Chondrocyte (in vitro differentiated cells): ENCODE data around the gene RAB18. TPM values are rescaled to one million over a fixed set of nuclear protein-coding genes. Genes with fewer than 3 reads are reported as not detected.
A peak's percentile ranks its signal among the peaks of the same experiment; 100 is the strongest.

ENCODE experiments used
- DNase-seq: peaks from one replicate; pipeline ENCODE4 v3.0.0; 2021; ENCODE audit warnings: mixed read lengths, low spot score
- H3K27ac Mint-ChIP-seq: one replicate; pipeline ENCODE4 v1.8.0; 2021; ENCODE audit warnings: mild to moderate bottlenecking, moderate library complexity, mixed read lengths; ENCODE audit not compliant: unreplicated experiment
- H3K27me3 Mint-ChIP-seq: 2 replicates; pipeline ENCODE4 v1.8.0; 2021; ENCODE audit warnings: low read depth, mixed read lengths
- H3K36me3 Mint-ChIP-seq: 2 replicates; pipeline ENCODE4 v1.8.0; 2021; ENCODE audit warnings: low read depth, mixed read lengths
- H3K4me1 Mint-ChIP-seq: 2 replicates; pipeline ENCODE4 v1.8.0; 2021; ENCODE audit warnings: low read depth, mild to moderate bottlenecking, mixed read lengths
- H3K4me3 Mint-ChIP-seq: one replicate; pipeline ENCODE4 v1.8.0; 2021; ENCODE audit warnings: mild to moderate bottlenecking, moderate library complexity, mixed read lengths; ENCODE audit not compliant: unreplicated experiment
- H3K9me3 Mint-ChIP-seq: 2 replicates; pipeline ENCODE4 v1.8.0; 2021; ENCODE audit warnings: low read depth, mixed read lengths
- total RNA-seq: library from RNA; stranded (reverse); gene quantifications from 3 replicates; pipeline ENCODE4 v1.2.1, GENCODE V29; 2021
- TF ChIP-seq, protein P1 (sequence below): fragments of 200-600 bp; sonication (generic); IDR thresholded peaks from 2 replicates; pipeline ENCODE4 v1.5.0; 2021; ENCODE audit warnings: antibody characterized with exemption, mild to moderate bottlenecking, moderate library complexity

Gene RAB18
- total RNA-seq, 1 donor from 2014 or later: 176 TPM

DNA sequence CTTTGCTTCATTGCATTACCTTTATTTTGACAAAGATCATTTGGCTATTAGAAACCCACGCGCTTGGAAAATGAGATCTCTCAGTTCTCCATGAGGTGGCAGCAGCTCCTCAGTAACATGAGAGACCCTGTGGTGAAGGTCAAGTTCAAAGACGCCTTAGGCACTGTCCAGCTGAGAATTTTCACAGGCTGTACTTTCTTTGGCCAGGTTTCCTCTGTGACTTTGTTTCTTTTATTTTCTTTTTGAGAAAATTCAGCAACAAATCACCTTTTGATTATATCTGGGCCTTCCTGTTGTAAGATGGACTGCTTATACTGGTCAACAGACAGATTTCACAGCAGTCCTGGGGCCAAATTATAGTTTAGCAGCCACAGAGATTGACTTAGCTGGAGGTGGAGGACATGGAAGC lies 54.5 kb downstream of the RAB18 start:
- Mint-ChIP-seq H3K4me1 (peaks cover 8% of the 10 kb centered on the region), H3K36me3 (no peaks in the 10 kb centered on the region)

DNA sequence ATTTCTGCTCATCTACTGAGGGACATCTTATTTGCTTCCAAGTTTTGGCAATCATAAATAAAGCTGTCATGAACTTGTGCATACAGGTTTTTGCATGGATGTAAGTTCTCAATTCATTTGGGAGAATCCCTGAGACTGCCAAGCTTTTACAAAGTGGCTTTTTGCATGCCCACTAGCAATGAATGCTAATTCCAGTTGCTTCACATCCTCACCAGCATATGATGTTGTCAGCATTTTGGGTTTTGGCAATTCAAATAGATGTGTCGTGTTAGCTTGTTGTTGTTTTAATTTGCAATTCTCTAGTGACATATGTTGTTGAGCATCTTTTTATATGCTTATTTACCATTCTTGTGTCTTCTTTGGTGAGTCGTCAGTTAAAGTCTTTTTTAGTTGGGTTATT lies 57.2 kb downstream of the RAB18 start:
- Mint-ChIP-seq H3K9me3 (peaks cover 6% of the 10 kb centered on the region), H3K27ac (no peak overlapping the region), H3K4me1 (peaks cover 8% of the 10 kb centered on the region), H3K27me3 (no peaks in the 10 kb centered on the region), H3K4me3 (no peak overlapping the region), H3K36me3 (peaks cover 1% of the 10 kb centered on the region)
- no peak for DNase-seq
- TF ChIP-seq, protein P1, sequence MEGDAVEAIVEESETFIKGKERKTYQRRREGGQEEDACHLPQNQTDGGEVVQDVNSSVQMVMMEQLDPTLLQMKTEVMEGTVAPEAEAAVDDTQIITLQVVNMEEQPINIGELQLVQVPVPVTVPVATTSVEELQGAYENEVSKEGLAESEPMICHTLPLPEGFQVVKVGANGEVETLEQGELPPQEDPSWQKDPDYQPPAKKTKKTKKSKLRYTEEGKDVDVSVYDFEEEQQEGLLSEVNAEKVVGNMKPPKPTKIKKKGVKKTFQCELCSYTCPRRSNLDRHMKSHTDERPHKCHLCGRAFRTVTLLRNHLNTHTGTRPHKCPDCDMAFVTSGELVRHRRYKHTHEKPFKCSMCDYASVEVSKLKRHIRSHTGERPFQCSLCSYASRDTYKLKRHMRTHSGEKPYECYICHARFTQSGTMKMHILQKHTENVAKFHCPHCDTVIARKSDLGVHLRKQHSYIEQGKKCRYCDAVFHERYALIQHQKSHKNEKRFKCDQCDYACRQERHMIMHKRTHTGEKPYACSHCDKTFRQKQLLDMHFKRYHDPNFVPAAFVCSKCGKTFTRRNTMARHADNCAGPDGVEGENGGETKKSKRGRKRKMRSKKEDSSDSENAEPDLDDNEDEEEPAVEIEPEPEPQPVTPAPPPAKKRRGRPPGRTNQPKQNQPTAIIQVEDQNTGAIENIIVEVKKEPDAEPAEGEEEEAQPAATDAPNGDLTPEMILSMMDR: no peak

More for the DNA sequence above, 54.5 kb downstream of the RAB18 start:
- TF ChIP-seq, protein P1: peak; percentile 99
- no peak overlapping the region for H3K27ac Mint-ChIP-seq
- H3K27me3 Mint-ChIP-seq: no peaks in the 10 kb centered on the region
- no peaks in the 10 kb centered on the region for H3K9me3 Mint-ChIP-seq
- no peak for DNase-seq
- no peak overlapping the region for H3K4me3 Mint-ChIP-seq

DNA sequence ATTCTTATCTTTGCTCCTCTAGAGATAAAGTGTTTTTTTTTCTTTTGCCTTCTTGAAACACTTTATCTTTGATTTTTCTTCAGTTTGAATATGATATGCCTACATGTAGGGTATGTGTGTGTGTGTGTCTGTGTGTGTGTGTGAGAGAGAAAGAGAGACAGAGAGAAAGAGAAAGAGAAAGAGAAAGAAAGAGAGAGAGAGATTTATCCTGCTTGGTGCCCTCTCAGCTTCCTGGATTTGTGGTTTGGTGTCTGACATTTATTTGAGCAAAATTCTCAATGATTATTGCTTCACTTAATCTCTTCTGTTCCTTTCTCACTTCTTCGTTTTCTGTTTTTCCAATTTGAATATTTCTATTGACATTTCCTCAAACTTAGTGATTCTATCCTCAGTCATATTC lies 60.3 kb downstream of the RAB18 start:
- TF ChIP-seq, protein P1: no peak
- DNase-seq: no peak
- H3K27ac Mint-ChIP-seq: no peak overlapping the region
- H3K4me1 Mint-ChIP-seq: no peaks in the 10 kb centered on the region
- H3K9me3 Mint-ChIP-seq: peaks cover 9% of the 10 kb centered on the region
- no peaks in the 10 kb centered on the region for H3K27me3 Mint-ChIP-seq
- no peak overlapping the region for H3K4me3 Mint-ChIP-seq
- H3K36me3 Mint-ChIP-seq: peaks cover 4% of the 10 kb centered on the region

DNA sequence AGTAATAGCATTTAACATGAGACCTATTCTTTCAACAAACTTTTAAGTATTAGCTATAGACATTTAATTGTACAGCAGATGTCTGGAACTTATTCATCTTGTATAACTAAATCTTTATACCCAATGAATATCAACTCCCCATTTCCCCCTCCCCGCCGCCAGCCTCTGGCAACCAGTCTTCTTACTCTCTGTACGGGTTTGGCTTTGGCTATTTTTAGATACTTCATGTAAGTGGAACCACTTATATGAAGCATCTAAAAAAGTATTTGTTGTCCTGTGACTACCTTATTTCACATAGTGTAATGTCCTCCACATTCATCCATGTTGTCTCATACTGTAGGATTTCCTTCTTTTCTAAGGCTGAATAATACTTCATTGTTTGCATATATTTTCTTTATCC lies 60.8 kb downstream of the RAB18 start:
- Mint-ChIP-seq H3K4me3 (no peak overlapping the region), H3K27ac (no peak overlapping the region), H3K4me1 (no peaks in the 10 kb centered on the region)

DNA sequence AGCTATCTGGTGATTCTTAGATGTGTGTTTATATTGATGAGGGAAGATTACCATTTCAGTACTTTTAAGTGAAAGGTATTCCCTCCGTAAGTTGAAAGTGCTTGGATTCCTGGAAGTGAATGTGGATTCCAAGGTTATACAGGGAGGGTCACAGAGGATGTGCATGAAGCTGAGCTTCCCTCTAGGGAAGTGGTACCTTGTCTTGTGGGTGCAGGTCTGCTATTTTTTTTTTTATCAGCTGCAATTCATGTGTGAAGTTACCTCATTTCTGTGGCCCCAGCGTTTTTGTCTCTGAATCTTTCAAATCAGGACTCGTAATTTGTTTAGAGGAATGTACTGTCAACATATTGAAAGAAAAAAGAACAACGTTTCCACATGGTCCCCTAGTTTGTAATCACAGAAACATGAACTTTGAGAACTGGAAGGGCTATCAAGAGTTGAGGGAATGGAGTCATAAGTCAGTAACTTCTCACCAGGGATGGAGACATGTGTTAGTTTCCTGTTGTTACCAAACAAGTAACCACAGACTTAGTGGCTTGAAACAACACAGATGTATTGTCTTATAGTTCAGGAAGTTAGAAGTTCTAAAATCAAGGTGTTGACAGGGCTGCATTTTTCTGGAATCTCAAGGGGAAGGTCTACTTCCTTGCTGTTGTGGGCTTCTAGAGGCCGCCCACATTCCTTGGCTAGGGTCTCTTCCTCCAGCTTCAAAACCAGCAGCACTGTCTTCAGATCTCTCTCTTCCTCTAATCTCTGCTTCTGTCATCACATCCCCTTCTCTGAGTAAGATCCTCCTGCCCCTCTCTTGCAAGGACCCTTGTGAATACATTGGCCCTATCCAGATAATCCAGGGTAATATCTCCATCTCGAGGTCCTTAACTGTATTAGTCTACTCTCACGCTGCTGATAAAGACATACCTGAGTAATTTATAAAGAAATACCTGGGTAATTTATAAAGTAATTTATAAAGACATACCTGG lies 64.4 kb downstream of the RAB18 start:
- Mint-ChIP-seq H3K4me1 (no peaks in the 10 kb centered on the region), H3K4me3 (no peak overlapping the region), H3K27ac (no peak overlapping the region), H3K36me3 (peaks cover 4% of the 10 kb centered on the region), H3K27me3 (no peaks in the 10 kb centered on the region), H3K9me3 (peaks cover 9% of the 10 kb centered on the region)
- TF ChIP-seq, protein P1: no peak
- no peak for DNase-seq

More for the DNA sequence above, 60.8 kb downstream of the RAB18 start:
- peaks cover 9% of the 10 kb centered on the region for H3K9me3 Mint-ChIP-seq
- TF ChIP-seq, protein P1: no peak
- H3K27me3 Mint-ChIP-seq: no peaks in the 10 kb centered on the region
- no peak for DNase-seq
- H3K36me3 Mint-ChIP-seq: peaks cover 4% of the 10 kb centered on the region
